GM19372 (cell line): Measurements from ENCODE around the gene CCL8.

ENCODE experiments used
- ATAC-seq: cut with Tn5 transposase; IDR thresholded peaks from one replicate; pipeline ENCODE4 v1.9.1; 2021; ENCODE audit warnings: mild to moderate bottlenecking, low read depth, moderate library complexity; ENCODE audit not compliant: unreplicated experiment

CCL8 gene

GRCh38 chr17:34366010-34366409 lies 46.8 kb downstream of the CCL8 start:
- no peak for ATAC-seq

DNA sequence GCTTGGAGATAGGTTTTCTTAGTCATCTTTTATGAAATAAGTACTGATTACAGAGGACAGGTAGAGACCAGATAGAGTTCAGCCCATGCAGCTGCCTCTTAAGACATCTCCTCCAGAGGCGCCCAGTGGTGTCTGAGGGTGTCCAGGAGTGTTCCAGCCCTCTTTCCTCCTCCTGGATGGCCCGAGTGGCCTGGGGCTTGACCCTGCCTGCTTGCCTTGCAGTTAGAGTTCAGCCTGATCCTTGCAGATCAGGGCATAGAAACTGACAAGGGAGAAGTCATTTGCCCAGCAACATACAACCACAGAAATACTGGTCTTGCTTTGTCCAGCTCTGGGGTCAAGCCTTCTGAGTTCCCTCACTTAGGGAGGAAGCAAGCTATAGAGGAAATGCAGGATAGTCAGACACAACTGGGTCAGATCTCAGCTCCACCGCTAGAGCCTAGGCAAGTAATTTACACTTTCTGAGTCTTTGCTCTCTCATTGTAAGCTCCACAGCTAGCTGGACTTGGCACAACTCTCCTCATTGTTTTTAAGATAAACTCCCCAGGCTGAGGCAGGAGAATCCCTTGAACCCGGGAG lies 47.4 kb downstream of the CCL8 start:
- ATAC-seq = no peak

GRCh38 chr17:34367486-34368195 lies 48.4 kb downstream of the CCL8 start:
- ATAC-seq = no peak

- ATAC-seq = no peak
Observed at GRCh38 chr17:34368196-34368945, 49.1 kb downstream of the CCL8 start.

- no peak for ATAC-seq
Observed at GRCh38 chr17:34368946-34369500, 49.8 kb downstream of the CCL8 start.

GRCh38 chr17:34369571-34369970 lies 50.3 kb downstream of the CCL8 start:
- ATAC-seq = no peak

DNA sequence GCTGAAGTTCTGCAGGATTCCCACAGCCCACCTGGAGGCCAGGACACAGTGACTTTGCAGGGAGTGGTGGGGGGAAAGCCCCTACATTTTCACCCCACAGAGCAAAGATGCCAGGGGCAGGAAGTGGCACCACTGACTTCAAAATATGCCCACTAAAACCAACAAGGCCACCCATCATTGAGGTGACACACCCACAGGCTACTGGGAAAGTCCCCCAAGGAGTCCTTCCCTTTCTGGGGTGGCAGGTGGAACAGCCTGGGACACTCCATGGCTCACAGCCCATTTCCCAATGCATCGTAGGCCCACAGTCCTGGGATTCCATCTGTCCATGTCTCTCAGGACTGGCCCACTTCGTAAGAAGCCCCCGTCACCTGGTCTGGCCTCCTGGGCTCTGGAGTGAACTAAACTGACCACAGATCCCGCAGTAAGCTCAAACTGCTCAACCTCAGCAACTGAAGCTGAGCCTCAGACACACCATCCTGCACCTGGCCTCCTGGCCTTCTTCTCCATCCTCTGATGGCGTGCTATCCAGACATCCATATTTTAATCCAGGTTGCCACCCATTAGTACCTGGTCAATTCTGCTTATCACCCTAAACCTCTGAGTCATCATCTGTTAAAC lies 51.3 kb downstream of the CCL8 start:
- no peak for ATAC-seq

- no peak for ATAC-seq
Observed at GRCh38 chr17:34370997-34371395, 51.8 kb downstream of the CCL8 start.
